Measurements from ENCODE around the gene F2R. TPM values are rescaled to one million over a fixed set of nuclear protein-coding genes. Genes with fewer than 3 reads are reported as not detected.
"Not testable (repeated sequence)": the region's sequence is repeated elsewhere in the genome, so short reads cannot be mapped to it uniquely, and the experiment has no call there.

Gene F2R
- total and polyA plus RNA-seq, 3 donors from 2014 or later, result 17.9 to 29.9 (median 28.0) TPM

GRCh38 chr5:76776391-76776790, 60.5 kb downstream of the F2R start:
- no peaks in the 10 kb centered on the region for H3K27me3 ChIP-seq
- DNase-seq, result no peak
- TF ChIP-seq, protein P1, sequence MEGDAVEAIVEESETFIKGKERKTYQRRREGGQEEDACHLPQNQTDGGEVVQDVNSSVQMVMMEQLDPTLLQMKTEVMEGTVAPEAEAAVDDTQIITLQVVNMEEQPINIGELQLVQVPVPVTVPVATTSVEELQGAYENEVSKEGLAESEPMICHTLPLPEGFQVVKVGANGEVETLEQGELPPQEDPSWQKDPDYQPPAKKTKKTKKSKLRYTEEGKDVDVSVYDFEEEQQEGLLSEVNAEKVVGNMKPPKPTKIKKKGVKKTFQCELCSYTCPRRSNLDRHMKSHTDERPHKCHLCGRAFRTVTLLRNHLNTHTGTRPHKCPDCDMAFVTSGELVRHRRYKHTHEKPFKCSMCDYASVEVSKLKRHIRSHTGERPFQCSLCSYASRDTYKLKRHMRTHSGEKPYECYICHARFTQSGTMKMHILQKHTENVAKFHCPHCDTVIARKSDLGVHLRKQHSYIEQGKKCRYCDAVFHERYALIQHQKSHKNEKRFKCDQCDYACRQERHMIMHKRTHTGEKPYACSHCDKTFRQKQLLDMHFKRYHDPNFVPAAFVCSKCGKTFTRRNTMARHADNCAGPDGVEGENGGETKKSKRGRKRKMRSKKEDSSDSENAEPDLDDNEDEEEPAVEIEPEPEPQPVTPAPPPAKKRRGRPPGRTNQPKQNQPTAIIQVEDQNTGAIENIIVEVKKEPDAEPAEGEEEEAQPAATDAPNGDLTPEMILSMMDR (IDR thresholded peaks at IDR 0.05), result no peak
- no peak for TF ChIP-seq POLR2A (IDR thresholded peaks at IDR 0.05)
- H3K4me1 ChIP-seq, result no peaks in the 10 kb centered on the region
- H3K9me3 ChIP-seq, result no peaks in the 10 kb centered on the region
- H3K36me3 ChIP-seq (ENCODE audit: low read depth, missing control alignments), result no peaks in the 10 kb centered on the region
- intact Hi-C loops (cut with DNase I; ENCODE audit: low total_unique reads), result loop anchor here (10.0 kb wide), 1 partner anchor 172 kb away; no protein-coding TSS in a partner anchor
- 84 to 85% methylated on average over 2 of the region's 2 CpGs for WGBS, 2 donors
- H3K27ac ChIP-seq, result no peak overlapping the region
- no peak overlapping the region for H3K4me3 ChIP-seq

DNA sequence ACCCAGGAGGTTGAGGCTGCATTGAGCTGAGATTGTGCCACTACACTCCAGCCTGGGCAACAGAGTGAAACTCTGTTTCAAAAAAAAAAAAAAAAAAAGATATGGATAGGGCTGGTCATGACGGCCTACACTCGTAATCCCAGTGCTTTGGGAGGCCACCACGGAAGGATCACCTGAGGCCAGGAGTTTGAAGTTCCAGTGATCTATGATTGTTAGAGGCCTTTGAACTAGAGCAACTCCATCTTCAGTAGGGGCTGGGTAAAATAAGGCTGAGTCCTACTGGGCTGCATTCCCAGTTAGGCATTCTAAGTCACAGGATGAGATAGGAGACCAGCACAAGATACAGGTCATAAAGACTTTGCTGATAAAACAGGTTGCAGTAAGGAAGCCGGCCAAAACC, 64.7 kb downstream of the F2R start:
- DNase-seq; H3K36me3 ChIP-seq (ENCODE audit: low read depth, missing control alignments); H3K27me3 ChIP-seq; H3K4me3 ChIP-seq; H3K9me3 ChIP-seq; H3K27ac ChIP-seq; intact Hi-C loops (cut with DNase I; ENCODE audit: low total_unique reads); H3K4me1 ChIP-seq: not testable (repeated sequence)
- 81 to 82% methylated on average over 4 of the region's 4 CpGs for WGBS, 2 donors

GRCh38 chr5:76781775-76782174, 65.8 kb downstream of the F2R start:
- no peak overlapping the region for H3K4me3 ChIP-seq
- H3K27ac ChIP-seq, result no peak overlapping the region
- no peaks in the 10 kb centered on the region for H3K27me3 ChIP-seq
- DNase-seq, result no peak
- WGBS, 2 donors, result 90 to 95% methylated on average over 10 of the region's 10 CpGs
- intact Hi-C loops (cut with DNase I; ENCODE audit: low total_unique reads), result no loop called here
- no peak for TF ChIP-seq POLR2A (IDR thresholded peaks at IDR 0.05)
- TF ChIP-seq, protein P1 (IDR thresholded peaks at IDR 0.05), result no peak
- no peaks in the 10 kb centered on the region for H3K36me3 ChIP-seq (ENCODE audit: low read depth, missing control alignments)
- no peaks in the 10 kb centered on the region for H3K4me1 ChIP-seq
- no peaks in the 10 kb centered on the region for H3K9me3 ChIP-seq

- Histone ChIP-seq H3K27me3 (no peaks in the 10 kb centered on the region), H3K4me1 (no peaks in the 10 kb centered on the region), H3K27ac (no peak overlapping the region), H3K9me3 (no peaks in the 10 kb centered on the region), H3K36me3 (ENCODE audit: low read depth, missing control alignments) (no peaks in the 10 kb centered on the region), H3K4me3 (no peak overlapping the region)
- TF ChIP-seq, protein P1 (IDR thresholded peaks at IDR 0.05), result no peak
- TF ChIP-seq POLR2A (IDR thresholded peaks at IDR 0.05), result no peak
- DNase-seq, result no peak
- 90 to 96% methylated on average over 3 of the region's 3 CpGs for WGBS, 2 donors
- intact Hi-C loops (cut with DNase I; ENCODE audit: low total_unique reads), result no loop called here
Observed at GRCh38 chr5:76782444-76782843, 66.5 kb downstream of the F2R start.

Small RNAs within 50 kb of the gene (small RNA-seq; reads per million reads assigned to genes)
- gene RF02154 (0 reads per million in 2 donors), gene RF02155 (0 reads per million in 2 donors)

Other genes starting within 250 kb of the F2R start
- not detected for gene F2RL2, start 92.7 kb upstream of the F2R start, total RNA-seq
- gene F2RL2, start 92.7 kb upstream of the F2R start, polyA plus RNA-seq (ENCODE audit: insufficient read depth, low read depth, low replicate concordance), result 0.20 TPM
- 1 to 10 TPM in 1 of 2 donors, under 1 TPM in 1; 0.68 to 1.1 TPM for gene F2RL1, start 102.9 kb downstream of the F2R start, total RNA-seq
- gene F2RL1, start 102.9 kb downstream of the F2R start, polyA plus RNA-seq (ENCODE audit: insufficient read depth, low read depth, low replicate concordance), result 2.3 TPM
- under 1 TPM in 1 of 2 donors, not detected in 1; 0.71 TPM for gene S100Z, start 133.9 kb downstream of the F2R start, total RNA-seq
- not detected for gene S100Z, start 133.9 kb downstream of the F2R start, polyA plus RNA-seq (ENCODE audit: insufficient read depth, low read depth, low replicate concordance)
- 1 to 10 TPM; 1.1 to 3.3 TPM for gene CRHBP, start 236.9 kb downstream of the F2R start, total RNA-seq
- gene CRHBP, start 236.9 kb downstream of the F2R start, polyA plus RNA-seq (ENCODE audit: insufficient read depth, low read depth, low replicate concordance), result 2.0 TPM

Data from testis (tissue), 3 donors.